Activated T-helper 2 cell treated with anti-CD3 and anti-CD28 coated beads, Interferon-gamma antibody, Interleukin-2, Interleukin-4, amounts not matched to agents 10 μg/mL and 5 μg/mL and 100 μg/mL, durations not matched to agents 14 hours and 24 hours and 36 hours (primary cell): Measurements from ENCODE around the gene P4HB. TPM values are rescaled to one million over a fixed set of nuclear protein-coding genes. Genes with fewer than 3 reads are reported as not detected.

Experiments used
- DNase-seq: peaks from one replicate; pipeline ENCODE4 v3.0.0; 2021; ENCODE audit warnings: low spot score
- H3K27ac Mint-ChIP-seq: one replicate; pipeline ENCODE4 v1.8.0; 2021; ENCODE audit warnings: mixed read lengths
- H3K27me3 Mint-ChIP-seq: one replicate; pipeline ENCODE4 v1.8.0; 2021; ENCODE audit warnings: low read depth, mixed read lengths
- H3K36me3 Mint-ChIP-seq: one replicate; pipeline ENCODE4 v1.8.0; 2021; ENCODE audit warnings: low read depth, mixed read lengths
- H3K4me1 Mint-ChIP-seq: one replicate; pipeline ENCODE4 v1.8.0; 2021; ENCODE audit warnings: low read depth, mixed read lengths
- H3K4me3 Mint-ChIP-seq: one replicate; pipeline ENCODE4 v1.8.0; 2021; ENCODE audit warnings: low read depth, mild to moderate bottlenecking, moderate library complexity, mixed read lengths
- H3K9me3 Mint-ChIP-seq: one replicate; pipeline ENCODE4 v1.8.0; 2021; ENCODE audit warnings: mixed read lengths
- intact Hi-C: fragments of 100-400 bp; cut with micrococcal nuclease; formaldehyde crosslinking; loops from one replicate; pipeline ENCODE4 v1.15.1; 2023
- total RNA-seq: library from RNA; stranded (reverse); gene quantifications from 2 replicates; pipeline ENCODE4 v1.2.3, GENCODE V29; 2022

Gene P4HB
- total RNA-seq, 1 donor from 2014 or later = 545 TPM

GRCh38 chr17:81888105-81888987 is 28.0 kb upstream of the P4HB start:
- Mint-ChIP-seq H3K36me3 (peaks cover 71% of the 10 kb centered on the region), H3K4me3 (peak overlapping the region; percentile 71)

DNA sequence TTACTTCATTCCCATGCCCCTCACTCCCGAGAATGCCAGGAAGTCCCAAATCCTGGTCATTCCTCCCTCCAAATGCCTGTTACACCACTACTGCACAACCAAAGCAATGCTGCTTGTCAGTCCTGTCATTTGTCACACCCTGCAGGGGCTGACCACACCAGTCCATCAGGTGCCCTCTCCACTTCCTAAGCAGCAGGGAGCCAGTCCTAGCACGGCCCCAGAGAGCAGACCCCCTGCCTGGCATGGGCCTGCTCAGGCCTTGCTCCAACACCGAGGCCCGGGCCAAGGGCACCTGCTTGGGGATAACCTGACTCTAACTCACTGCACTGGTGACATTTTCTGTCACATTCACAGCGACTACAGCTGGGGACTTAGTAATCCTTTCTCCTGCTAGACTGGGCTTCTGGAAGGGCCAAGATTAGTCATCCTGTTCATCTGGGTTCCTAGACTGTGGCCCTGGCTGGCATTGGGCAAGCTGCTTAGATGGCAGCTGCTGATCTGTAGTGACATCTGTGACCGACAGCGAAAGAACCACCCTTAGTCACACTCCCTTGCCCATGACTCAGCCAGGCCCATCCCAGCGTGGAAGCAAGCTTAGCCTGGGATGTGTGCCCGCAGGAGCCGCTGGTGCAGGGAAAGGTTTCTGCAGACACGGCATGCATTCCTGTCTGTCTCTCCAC is 25.7 kb upstream of the P4HB start:
- no peaks in the 10 kb centered on the region for H3K9me3 Mint-ChIP-seq
- H3K36me3 Mint-ChIP-seq = peaks cover 83% of the 10 kb centered on the region
- no peaks in the 10 kb centered on the region for H3K27me3 Mint-ChIP-seq
- H3K4me1 Mint-ChIP-seq = peaks cover 16% of the 10 kb centered on the region
- H3K4me3 Mint-ChIP-seq = no peak overlapping the region
- intact Hi-C loops = no loop called here
- no peak for DNase-seq
- no peak overlapping the region for H3K27ac Mint-ChIP-seq

More at GRCh38 chr17:81888105-81888987, 28.0 kb upstream of the P4HB start:
- DNase-seq = no peak
- no peaks in the 10 kb centered on the region for H3K9me3 Mint-ChIP-seq
- intact Hi-C loops = no loop called here
- H3K27me3 Mint-ChIP-seq = no peaks in the 10 kb centered on the region
- H3K4me1 Mint-ChIP-seq = peaks cover 18% of the 10 kb centered on the region
- peak overlapping the region; percentile 85 for H3K27ac Mint-ChIP-seq

DNA sequence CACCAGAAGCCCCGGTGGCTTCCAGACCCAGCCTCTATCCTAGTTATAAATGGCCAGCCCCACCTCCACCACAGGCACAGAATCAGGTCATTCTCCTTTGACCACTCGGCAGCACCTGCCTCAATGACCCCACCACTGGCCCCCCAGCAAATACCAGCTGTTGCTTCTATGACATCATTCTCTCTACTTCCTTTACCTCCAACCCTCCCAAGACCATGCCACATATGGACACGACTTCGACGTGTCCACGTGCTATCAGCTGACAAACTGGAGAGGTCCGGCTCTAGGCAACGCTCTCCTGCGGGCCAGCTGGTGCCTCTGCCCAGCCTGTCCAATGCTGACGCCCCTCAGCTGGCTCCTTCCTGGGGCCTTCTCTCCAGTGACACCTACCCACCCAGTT is 25.1 kb upstream of the P4HB start:
- Mint-ChIP-seq H3K4me3 (no peak overlapping the region), H3K36me3 (peaks cover 84% of the 10 kb centered on the region), H3K9me3 (no peaks in the 10 kb centered on the region), H3K27me3 (no peaks in the 10 kb centered on the region), H3K4me1 (peaks cover 16% of the 10 kb centered on the region), H3K27ac (no peak overlapping the region)
- DNase-seq = no peak
- intact Hi-C loops = no loop called here

GRCh38 chr17:81884968-81885367 is 24.6 kb upstream of the P4HB start:
- Mint-ChIP-seq H3K9me3 (no peaks in the 10 kb centered on the region), H3K27me3 (no peaks in the 10 kb centered on the region), H3K36me3 (peaks cover 83% of the 10 kb centered on the region), H3K27ac (no peak overlapping the region), H3K4me3 (no peak overlapping the region), H3K4me1 (peaks cover 16% of the 10 kb centered on the region)
- intact Hi-C loops = no loop called here
- no peak for DNase-seq

DNA sequence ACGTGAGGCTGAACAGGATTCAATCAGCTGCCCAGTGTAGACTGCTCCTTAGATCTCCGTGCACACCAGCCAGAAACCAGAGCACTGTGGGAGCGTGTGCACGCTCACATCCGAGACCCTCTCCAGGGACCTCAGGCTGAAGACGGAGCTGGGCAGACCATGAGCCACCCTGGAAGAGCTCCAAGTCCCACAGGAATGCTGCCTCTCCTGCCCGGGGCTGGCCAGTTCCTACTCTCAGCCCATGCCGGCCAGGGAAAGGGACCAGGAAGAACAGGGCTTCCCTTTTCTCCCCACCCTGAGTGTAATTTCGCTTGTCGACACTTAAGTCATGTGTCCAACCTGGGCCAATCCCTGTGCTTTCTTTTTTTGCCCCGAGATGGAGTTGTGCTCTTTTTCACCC is 24.2 kb upstream of the P4HB start:
- Mint-ChIP-seq H3K4me3 (no peak overlapping the region), H3K36me3 (peaks cover 84% of the 10 kb centered on the region), H3K27ac (no peak overlapping the region), H3K9me3 (no peaks in the 10 kb centered on the region), H3K4me1 (peaks cover 16% of the 10 kb centered on the region), H3K27me3 (no peaks in the 10 kb centered on the region)
- intact Hi-C loops = no loop called here
- DNase-seq = no peak

DNA sequence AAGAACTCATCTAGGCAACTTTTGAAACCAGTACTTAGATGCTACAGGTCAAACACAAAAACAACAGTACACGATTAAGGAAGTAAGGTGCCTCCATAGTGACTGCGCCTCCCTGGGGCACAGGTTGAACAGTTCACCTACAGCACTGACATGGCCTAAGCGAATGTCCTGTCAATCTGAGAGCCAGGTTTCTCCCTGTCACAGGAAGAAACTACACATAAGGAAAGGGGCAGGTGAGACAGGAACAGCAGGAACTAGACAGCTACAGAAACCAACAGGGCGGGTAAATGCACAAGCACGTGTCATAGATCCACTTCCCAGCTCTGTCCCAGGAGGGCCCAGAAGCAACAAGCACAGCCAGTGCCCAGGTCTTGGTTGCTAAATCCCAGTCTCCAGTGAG is 18.8 kb upstream of the P4HB start:
- H3K4me3 Mint-ChIP-seq = no peak overlapping the region
- peaks cover 3% of the 10 kb centered on the region for H3K4me1 Mint-ChIP-seq
- intact Hi-C loops = no loop called here
- no peaks in the 10 kb centered on the region for H3K27me3 Mint-ChIP-seq
- H3K36me3 Mint-ChIP-seq = peaks cover 58% of the 10 kb centered on the region
- DNase-seq = no peak
- no peak overlapping the region for H3K27ac Mint-ChIP-seq
- no peaks in the 10 kb centered on the region for H3K9me3 Mint-ChIP-seq

DNA sequence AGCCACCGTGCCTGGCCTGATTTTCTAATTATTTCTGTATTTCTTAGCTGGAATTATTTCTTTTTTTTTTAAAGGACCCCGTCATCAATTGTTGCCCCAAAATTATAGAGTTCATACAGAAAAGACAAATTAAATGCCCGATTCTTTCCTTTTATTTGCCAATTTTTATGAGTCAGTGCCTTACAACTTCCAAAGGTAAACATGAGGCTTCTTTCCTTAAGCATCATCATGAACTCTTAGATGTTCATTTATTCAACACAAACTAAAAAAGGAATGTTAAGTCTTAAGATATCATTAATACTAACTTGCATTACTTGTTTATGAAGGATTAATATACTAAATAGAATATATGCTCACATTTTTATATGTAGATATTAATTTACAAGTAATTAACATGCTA is 18.0 kb upstream of the P4HB start:
- intact Hi-C loops = no loop called here
- no peak overlapping the region for H3K27ac Mint-ChIP-seq
- no peaks in the 10 kb centered on the region for H3K9me3 Mint-ChIP-seq
- H3K4me1 Mint-ChIP-seq = peaks cover 7% of the 10 kb centered on the region
- H3K36me3 Mint-ChIP-seq = peaks cover 55% of the 10 kb centered on the region
- DNase-seq = no peak
- H3K27me3 Mint-ChIP-seq = no peaks in the 10 kb centered on the region
- no peak overlapping the region for H3K4me3 Mint-ChIP-seq

- Mint-ChIP-seq H3K4me1 (peaks cover 12% of the 10 kb centered on the region), H3K27me3 (no peaks in the 10 kb centered on the region), H3K27ac (no peak overlapping the region), H3K36me3 (peaks cover 51% of the 10 kb centered on the region), H3K4me3 (no peak overlapping the region), H3K9me3 (no peaks in the 10 kb centered on the region)
- no peak for DNase-seq
- intact Hi-C loops = no loop called here
These were observed 17.2 kb upstream of the P4HB start for GRCh38 chr17:81877569-81877968.

- H3K9me3 Mint-ChIP-seq = no peaks in the 10 kb centered on the region
- intact Hi-C loops = loop anchor here (2.0 to 5.0 kb wide), 2 partner anchors 19 to 39 kb away; partner anchors contain the start of genes ALYREF, ANAPC11 and MCRIP1
- peak; percentile 94 for DNase-seq
- peak overlapping the region; percentile 91 for H3K27ac Mint-ChIP-seq
- H3K4me1 Mint-ChIP-seq = peaks cover 16% of the 10 kb centered on the region
- H3K27me3 Mint-ChIP-seq = no peaks in the 10 kb centered on the region
- H3K36me3 Mint-ChIP-seq = peaks cover 36% of the 10 kb centered on the region
- peak overlapping the region; percentile 82 for H3K4me3 Mint-ChIP-seq
These were observed 11.3 kb upstream of the P4HB start for GRCh38 chr17:81871387-81872230.

GRCh38 chr17:81870981-81871386 is 10.6 kb upstream of the P4HB start, which contains the start of gene ARHGDIA:
ARHGDIA (minus strand) TSS chr17:81871337; CDS start chr17:81869930, 1,407 bp downstream.
- H3K27ac Mint-ChIP-seq = peak within 1 kb of the TSS; percentile 91
- DNase-seq = no peak
- peak within 1 kb of the TSS; percentile 89 for H3K4me3 Mint-ChIP-seq
- H3K4me1 Mint-ChIP-seq = peaks cover 16% of the 10 kb centered on the region
- H3K9me3 Mint-ChIP-seq = no peaks in the 10 kb centered on the region
- peaks cover 34% of the 10 kb centered on the region for H3K36me3 Mint-ChIP-seq
- H3K27me3 Mint-ChIP-seq = no peaks in the 10 kb centered on the region
- intact Hi-C loops = loop anchor here (1.0 to 5.0 kb wide), 3 partner anchors 10 to 39 kb away; partner anchors contain the start of genes ALYREF, ANAPC11 and MCRIP1

DNA sequence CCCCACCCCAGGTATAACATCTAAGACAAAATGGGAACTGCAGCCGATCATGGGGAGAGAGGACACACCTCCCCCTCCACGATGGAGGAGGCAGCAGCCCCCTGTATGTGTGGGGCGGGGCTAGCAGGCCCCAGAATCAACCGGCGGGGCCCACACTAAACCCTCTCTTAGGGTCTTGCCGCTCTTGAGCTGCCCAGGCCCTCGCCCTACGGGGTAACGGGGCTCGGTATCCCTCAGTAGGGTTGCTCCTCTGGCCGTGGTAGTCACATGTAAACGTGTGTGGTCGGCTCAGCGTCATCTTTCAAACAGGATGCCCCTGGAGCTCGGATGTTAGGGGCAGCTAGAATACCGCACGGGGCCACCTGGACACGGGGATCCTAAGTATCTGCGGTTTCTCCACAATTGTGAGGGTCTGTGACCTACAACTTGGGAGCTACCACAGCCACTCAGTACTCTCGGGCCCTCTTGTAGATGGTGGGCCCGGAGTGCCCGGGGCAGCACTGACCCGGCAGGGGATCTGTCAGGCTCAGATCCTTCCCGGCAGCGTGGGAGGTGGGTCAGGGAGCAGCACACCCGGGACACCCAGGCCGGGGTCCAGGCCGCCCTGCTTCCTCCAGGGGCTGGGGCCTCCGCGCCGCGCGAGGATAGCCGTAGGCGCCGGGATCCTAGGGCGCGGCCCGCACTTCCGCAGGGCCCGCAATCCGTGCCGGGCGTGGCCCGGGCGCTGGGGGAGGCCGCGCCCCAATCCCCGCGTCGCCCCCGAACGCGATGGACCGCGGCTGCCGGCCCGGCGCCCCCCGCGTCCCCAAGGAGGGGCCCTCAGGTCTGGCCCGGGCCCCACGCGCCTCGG is 10.0 kb upstream of the P4HB start:
- peaks cover 38% of the 10 kb centered on the region for H3K36me3 Mint-ChIP-seq
- no peaks in the 10 kb centered on the region for H3K9me3 Mint-ChIP-seq
- peaks cover 16% of the 10 kb centered on the region for H3K4me1 Mint-ChIP-seq
- peak overlapping the region; percentile 88 for H3K27ac Mint-ChIP-seq
- intact Hi-C loops = loop anchor here (1.0 to 5.0 kb wide), 3 partner anchors 9 to 38 kb away; partner anchors contain the start of genes ALYREF, ANAPC11 and MCRIP1
- H3K27me3 Mint-ChIP-seq = no peaks in the 10 kb centered on the region
- peak; percentile 46 for DNase-seq
- peak overlapping the region; percentile 89 for H3K4me3 Mint-ChIP-seq
